T-helper 22 cell (primary cell): ENCODE results near the gene CACNA1H.

Experiments
- DNase-seq: peaks from one replicate; pipeline ENCODE4 v3.0.0-alpha.2; 2020; ENCODE audit warnings: low read depth

Gene CACNA1H

GRCh38 chr16:1142911-1143310, 10.0 kb upstream of the CACNA1H start:
- no peak for DNase-seq

GRCh38 chr16:1143761-1144450, 9.0 kb upstream of the CACNA1H start:
- DNase-seq: no peak

GRCh38 chr16:1144476-1145382, 8.2 kb upstream of the CACNA1H start:
- no peak for DNase-seq

- DNase-seq: no peak
Measured at GRCh38 chr16:1145383-1146100, 7.4 kb upstream of the CACNA1H start.

GRCh38 chr16:1146409-1146808, 6.5 kb upstream of the CACNA1H start:
- DNase-seq: no peak

- DNase-seq: no peak
Measured at GRCh38 chr16:1147027-1147426, 5.9 kb upstream of the CACNA1H start.

- DNase-seq: no peak
Measured at GRCh38 chr16:1149101-1149636, 3.7 kb upstream of the CACNA1H start.

GRCh38 chr16:1150511-1150982, 2.4 kb upstream of the CACNA1H start:
- no peak for DNase-seq

GRCh38 chr16:1151424-1152122, 1.3 kb upstream of the CACNA1H start:
- no peak for DNase-seq

- peak; percentile 30 for DNase-seq
Measured at GRCh38 chr16:1152123-1152638, 725 bp upstream of the CACNA1H start.

GRCh38 chr16:1153480-1154160, 714 bp downstream of the CACNA1H start:
- no peak for DNase-seq

GRCh38 chr16:1154291-1154886, 1.5 kb downstream of the CACNA1H start:
- DNase-seq: no peak

GRCh38 chr16:1154887-1155331, 2.0 kb downstream of the CACNA1H start:
- DNase-seq: no peak

- no peak for DNase-seq
Measured at GRCh38 chr16:1155353-1156054, 2.6 kb downstream of the CACNA1H start.

- DNase-seq: no peak
Measured at GRCh38 chr16:1156055-1156982, 3.4 kb downstream of the CACNA1H start.

- DNase-seq: no peak
Measured at GRCh38 chr16:1156983-1157638, 4.2 kb downstream of the CACNA1H start.

GRCh38 chr16:1157639-1158455, 4.9 kb downstream of the CACNA1H start:
- no peak for DNase-seq
